Pons (tissue), 1 donor: ENCODE measurements around the gene AMOTL2.

ENCODE experiments used
- DNase-seq: peaks from one replicate; pipeline ENCODE4 v3.0.0-alpha.2; 2016; ENCODE audit warnings: low spot score

Gene AMOTL2

DNA sequence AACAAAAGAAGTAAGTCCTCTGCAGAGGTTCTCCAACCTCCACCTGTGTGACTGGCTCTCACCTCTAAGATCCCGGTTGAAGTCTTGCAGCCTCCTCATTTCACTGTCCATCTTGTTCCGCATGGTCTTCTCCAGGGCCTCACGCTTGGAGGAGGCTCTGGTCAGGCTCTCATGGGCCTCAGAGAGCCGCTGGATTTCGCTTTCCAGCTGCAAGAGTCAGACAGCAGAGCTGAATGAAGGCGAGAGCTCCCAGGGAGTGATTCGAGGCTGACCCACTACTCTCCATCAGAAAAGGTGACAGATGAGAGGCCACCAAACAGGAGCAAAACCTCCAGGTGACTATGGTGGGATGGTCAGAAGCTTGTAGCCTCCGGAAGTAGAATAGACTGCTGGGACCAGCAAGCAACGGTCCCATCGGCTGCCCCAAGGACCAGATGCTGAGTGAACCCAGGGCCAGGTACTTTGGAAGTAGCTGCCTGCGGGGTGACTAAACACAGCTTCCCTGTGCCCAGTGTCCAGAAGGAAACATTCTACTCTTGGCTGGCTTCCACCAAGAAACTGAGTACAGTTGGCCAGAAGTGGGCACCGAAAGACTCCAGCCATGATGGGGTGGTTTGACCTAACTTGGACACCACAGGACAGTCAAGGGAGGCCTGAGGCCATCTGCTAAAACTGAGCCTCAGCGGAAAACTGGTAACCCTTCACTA lies 7.9 kb downstream of the AMOTL2 start:
- DNase-seq, result no peak

DNA sequence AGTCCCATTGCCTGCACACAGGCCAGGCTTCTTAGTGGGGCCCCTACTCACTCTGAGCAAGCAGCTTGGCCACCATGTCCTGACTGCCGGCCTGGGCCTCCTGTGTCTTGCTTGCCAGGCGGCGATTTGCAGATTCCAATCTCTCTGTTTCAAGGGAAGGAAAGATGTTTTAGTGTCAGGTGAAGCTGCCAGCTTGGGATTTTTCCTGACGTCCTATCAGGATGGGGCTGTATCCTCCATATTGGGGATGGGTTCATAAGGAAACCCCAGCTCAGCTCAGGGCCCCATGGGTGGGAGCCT lies 8.5 kb downstream of the AMOTL2 start:
- no peak for DNase-seq

DNA sequence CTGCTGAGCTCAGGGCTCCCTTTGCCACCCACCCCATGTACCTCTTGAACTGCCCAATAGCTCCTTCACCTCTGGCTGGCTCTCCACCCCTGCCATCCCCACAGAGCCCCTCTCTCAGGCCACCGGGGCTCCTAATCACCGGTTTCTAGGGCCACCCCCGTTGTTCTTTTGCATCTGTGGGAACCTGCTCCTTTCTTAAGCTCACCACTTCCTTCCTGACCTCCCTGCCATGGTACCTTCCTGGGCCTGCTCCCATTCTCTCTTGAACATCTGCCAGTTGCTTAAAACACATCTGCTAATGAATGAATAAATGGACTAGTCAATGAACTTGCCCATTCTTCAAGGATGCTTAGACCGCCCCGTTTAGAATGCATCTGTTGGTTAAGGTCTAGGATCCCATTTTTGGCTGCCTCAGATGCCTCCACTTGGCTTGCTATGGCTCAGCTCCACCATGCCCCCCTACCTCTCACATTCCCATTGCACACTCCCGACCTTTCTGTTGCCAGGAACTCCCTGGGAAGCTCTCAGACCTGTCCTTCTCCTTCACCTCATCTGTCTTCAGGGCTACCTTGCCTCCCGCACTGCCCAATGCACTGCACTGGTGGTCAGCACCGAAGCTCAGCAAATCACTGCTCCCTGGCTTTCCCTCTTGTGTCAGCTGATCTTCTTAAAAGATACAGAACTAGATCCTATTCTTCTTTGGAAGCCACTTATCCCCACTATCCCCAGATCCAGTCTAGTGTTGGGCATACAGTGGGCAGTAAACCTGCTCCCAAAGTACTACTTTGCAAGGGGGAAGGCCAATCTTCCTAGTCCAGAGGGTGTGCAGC lies 9.1 kb downstream of the AMOTL2 start:
- DNase-seq, result peak; percentile 28

DNA sequence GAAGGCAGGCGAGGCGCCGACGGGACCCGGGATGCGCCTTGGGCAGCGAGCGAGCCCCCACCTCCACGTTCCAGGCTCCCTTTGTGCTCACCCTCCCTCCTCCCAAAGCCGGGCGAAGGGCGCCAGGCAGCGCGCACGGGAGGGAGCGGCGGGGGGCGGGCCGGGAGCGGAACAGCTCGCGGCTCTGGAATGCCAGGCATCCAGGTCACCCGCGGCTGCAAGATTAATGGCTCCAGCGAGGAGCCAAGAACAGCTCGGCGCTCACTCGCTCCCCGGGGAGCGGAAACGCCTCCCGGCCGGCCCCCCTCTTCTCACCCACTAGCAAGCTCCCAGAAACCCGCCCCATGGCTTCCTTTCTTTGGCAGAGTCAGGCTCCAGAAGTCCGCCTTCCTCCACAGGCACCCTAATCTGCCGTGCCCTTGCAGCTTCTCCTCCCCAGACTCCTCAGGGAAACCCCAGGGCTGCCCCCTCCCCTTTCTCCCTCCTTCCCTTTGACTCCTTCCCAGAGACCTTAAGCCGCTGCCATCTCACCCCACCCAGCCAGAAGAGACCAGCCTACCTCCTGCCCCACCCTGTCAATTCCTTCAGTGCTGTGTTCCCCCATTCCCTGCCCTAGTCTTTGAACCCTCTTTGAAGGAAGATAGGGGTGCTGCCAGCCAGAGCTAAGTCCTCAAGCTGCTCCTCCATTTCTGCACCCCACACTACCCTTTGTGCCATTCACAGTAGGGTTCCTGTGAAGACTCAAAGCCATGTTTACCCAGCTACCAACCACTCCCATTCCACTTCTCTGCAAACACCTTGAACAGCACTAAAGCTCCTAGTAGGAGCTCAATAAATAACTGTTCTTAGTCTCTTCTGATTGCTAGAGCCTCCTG lies 9.9 kb downstream of the AMOTL2 start:
- peak; percentile 85 for DNase-seq

DNA sequence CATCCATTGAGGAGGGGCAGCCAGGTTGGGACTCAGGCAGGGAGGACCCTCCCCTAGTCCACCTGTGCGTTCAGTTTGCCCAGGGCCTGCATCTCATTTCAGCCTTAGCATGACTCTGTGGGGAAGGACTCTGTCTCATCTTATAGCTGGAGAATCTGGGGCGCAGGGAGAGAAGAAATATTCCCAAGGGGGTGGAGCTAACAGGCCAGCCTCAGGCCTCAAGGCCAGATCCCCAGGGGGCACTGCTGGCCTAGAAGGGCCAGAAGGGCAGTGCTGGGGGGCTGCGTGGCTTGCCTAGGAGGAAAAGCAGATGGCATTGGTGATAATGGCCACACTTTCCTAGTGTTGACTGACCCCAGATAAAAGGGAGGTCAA lies 10.9 kb downstream of the AMOTL2 start:
- peak; percentile 29 for DNase-seq

DNA sequence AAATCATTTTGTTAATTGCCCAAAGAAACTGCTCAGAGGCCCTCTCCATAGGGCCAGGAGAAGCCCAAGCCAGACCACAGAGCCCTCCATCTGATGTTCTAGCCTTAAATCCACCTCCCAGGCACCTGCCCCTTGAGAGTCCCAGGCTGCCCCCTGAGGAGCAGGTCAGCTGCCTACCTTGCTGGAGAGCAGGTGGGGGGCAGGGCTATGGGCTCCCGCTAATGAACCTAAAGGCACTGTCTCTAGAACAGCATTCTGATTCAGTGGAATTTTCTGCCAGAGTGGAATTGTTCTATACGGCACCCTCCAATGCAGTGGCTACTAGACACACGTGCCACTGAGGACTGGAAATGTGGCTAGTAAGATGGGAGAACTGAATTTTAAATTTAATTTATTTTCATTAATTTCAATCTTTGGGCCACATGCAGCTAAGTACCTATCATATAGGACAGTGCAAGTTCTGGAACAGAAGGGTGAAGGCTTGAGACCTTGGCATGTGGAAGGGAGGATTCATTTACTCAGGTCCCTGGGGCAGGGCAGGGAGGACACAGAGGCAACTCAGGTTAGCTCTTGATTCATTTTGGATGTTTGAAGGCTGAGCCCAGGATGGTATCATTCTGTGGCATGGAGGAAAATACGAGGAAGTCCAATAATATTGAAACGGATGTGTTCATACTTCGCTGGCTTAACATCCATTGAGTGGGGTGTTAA lies 11.4 kb downstream of the AMOTL2 start:
- DNase-seq, result no peak

- DNase-seq, result no peak
These were observed 12.0 kb downstream of the AMOTL2 start for GRCh38 chr3:134362221-134362620.

DNA sequence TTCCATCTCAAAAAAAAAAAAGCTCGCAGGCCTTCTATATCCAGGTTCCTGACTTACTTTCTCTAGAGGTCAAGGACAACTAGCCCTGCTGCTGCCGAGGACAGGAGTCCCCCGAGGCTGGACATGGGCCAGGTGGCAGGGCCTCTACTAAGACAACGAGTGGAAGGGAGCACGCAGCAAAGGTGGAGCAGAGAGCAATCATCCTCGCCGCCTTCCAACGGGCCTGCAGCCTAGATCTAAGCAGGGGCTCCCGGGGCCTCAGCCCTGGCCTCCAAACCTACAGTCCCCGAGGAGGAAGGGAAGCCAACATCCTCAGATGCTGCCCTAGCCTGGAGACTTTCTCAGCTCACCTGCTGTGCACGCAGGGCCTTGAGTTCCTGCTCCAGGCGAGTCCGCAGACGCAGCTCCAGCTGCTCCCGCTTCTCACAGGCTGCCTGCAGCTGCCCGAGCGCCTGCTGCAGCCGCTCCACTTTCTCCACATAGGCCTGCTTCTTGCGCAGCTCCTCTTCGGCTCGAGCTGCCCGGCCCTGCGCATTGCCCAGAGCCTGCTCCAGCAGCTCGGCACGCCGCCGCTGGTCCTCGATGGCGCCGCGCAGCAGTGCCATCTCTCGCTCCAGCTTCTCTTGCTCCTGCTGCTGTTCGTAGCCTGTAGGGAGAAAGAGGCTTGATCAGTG lies 12.9 kb downstream of the AMOTL2 start:
- DNase-seq, result no peak

DNA sequence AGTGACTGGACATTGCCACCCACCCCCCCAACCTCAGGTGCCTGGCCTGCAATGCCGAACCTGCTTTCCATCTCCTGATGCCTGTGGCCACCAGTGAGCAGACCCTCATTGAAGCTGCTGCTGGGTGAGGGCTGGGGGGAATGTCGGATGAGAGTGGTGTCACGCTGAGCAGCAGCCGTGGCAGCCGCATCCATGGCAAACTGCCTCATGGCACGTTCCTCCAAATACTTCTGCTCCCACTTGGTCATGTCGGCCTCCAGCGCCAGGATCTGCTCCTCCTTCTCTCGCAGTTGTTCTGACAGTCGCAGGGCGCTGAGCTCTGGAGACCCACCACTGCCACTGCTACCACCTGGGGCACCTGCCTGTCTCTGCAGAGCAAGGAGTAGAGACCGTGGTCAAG lies 14.2 kb downstream of the AMOTL2 start:
- no peak for DNase-seq

GRCh38 chr3:134359121-134360010 lies 14.9 kb downstream of the AMOTL2 start:
- no peak for DNase-seq

GRCh38 chr3:134357914-134358811 lies 16.1 kb downstream of the AMOTL2 start:
- peak; percentile 35 for DNase-seq

DNA sequence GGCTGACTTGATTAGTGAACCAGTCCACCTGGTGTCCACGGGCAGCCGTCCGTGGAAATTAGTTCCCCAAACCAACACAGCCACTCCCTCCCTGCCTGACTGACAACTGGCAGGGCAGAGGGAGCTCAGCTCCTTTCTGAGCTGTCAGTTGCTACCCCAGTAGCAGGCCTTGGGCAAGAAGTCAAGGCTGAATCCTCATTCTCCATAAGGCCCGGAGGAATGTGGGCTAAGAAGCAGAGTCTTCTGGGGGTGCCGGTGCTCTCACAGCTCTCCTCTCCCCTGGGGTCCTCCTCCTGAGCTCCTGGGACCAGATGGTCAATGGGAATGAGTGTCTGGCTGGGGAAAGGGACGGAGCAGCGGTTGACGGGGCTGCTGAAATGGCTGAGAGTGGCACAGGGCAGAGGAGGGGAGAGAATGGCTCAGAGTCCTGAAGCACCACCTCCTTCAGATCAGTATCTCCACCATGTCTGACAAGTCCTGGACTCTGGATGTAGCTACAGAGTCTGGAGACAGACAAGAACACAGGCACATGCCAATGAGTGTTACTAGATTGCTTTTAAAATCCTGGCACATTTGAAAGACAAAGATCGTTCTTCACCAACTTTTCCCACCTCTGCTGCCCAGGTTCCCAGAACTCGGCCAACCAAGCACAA lies 16.9 kb downstream of the AMOTL2 start:
- DNase-seq, result peak; percentile 30

GRCh38 chr3:134356411-134357040 lies 17.7 kb downstream of the AMOTL2 start:
- DNase-seq, result no peak

DNA sequence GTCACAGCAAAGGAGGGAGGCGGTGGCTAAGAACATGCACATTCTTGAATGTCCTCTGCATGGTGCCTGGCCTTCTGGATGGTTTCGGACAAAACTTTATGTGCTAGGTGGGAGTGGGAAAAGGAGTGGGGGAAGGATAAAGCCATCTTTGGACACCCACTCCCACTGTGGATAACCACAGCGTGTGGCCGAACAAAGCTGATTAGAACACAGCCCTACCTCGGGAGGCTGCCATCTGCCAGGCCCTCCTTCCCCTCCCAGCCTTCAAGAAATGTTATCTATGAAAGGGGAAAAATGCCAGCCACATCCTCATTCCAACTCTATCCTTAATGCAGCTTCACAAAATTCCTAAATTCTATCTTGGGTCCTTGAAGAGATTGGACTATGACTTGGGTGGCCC lies 18.8 kb downstream of the AMOTL2 start:
- DNase-seq, result no peak

DNA sequence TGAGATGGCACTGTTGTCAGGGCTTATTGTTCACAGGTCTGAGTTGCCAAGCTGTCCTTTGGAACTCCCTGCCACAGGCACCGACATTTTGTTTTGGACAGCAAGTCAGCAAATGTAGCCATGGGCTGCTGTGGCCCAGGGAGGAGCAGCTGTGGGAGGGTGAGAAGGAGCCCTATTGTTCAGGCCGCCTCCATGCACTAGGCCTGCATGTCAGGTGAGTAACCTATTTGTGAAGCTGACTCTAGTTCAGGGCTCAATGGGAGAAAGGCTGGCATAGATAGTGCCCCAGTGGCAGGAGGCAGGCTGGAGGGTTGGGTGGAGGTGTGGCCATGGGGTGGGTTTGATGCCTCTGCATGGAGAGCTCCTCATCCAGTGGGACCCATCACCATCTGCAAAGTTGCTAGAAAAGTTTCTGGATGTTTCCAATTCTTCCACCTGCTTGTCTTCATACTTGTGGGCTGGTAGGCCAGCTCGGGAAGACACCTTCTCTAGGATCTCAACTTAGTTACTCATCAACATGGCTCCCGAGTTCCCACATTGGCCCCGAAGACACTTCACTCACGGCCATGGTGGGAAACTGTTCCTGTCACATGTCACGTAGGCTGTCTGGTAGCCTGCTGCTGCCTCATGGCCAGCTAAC lies 19.5 kb downstream of the AMOTL2 start:
- DNase-seq, result peak; percentile 41

DNA sequence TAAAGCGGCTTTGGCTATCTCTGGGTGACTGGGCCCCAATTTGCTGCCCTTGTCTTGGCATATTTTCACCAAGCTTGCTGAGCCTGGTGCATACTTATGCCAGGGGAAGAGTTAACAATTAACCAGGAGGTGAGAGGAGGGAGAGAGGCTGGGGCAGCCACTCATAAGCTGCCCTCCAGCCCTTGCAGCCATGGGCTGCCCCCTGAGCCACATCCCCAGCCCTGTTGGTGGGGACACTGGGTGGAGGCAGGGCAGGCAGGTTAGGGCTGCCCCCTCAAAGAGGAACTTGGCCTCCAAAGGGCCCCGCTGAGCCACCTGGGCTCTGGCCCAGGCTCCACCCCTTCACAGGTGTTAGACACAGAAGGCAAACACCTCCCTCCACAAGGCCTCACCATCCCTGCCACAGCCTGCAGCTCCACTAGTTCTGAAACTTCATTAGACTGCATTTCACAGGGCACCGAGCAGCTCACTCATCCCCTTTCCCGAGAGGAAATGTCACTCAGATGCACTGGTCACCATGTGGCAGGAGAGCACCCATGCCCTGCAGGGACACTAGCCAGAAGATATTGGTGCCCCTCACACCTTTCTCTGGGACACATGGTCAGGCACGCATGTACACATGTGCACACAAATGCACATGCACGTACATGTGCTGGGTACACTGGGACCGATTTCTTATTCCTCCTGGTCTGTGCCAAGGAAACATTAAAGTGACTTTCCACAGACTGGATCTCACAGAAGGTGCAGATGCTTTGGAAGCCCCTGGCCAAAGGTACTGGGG lies 20.2 kb downstream of the AMOTL2 start:
- DNase-seq, result no peak

DNA sequence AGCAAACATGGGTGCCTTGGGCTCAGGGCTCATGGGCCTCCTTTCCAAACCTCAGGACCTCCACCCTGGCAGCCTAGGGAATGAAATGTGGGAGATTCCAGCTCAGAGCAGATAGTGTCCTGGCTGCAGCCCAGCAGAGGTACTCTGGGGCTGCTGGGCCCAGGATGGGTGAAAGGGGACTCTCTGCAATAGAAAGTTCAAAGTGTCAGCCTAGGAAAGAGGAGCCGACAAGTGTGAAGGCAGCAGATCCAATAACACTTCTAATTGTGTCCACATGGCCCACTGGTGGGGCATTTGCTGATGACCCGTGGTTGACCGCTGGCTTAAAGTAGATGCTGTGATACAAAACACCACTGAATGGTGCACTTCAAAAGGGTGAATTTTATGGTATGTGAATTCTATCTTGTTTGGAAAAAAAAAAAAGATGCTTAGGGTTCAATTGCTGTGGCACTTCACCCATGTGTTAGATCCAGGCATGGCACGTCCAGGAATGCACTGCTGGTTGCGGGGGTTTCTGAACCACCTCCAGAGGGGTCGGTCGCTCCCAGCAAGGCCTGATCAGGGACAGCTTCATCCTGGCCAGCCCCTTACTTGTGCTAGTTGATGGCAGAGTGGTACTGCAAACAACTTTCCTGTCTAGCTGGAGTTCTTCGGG lies 20.9 kb downstream of the AMOTL2 start:
- no peak for DNase-seq
